ENCODE results near the gene LRWD1.
"Not testable (repeated sequence)": the region's sequence is repeated elsewhere in the genome, so short reads cannot be mapped to it uniquely, and the experiment has no call there.

DNA sequence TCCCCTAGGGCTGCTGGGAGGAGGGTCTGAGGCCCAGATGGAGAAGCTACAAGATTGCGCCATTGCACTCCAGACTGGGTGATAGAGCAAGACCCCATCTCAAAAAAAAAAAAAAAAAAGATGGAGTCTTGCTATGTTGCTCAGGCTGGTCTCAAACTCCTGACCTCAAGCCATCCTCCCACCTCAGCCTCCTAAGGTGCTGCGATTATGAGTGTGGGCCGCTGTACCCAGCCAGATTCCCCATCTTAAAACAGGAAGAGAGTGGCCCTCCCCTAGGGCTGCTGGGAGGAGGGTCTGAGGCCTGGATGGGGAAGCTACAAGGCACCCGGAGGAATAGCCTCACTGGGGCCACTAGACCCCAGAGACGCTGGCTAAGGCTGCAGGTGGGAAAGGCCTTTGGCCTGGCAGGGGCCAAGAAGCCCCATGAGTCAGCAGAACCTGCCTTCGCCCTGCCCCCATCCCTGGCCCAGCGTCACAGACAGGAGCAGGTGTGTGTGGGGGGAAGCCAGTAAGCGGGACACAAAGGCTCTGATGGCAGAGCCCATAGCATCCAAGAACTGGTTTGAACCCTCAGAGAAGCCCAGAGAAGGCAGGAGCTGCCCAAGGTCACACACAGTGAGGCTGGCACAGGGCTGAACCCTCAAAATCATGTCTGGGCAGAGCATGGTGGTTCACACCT lies 42.8 kb downstream of the LRWD1 start:
- TF ChIP-seq, protein P1, sequence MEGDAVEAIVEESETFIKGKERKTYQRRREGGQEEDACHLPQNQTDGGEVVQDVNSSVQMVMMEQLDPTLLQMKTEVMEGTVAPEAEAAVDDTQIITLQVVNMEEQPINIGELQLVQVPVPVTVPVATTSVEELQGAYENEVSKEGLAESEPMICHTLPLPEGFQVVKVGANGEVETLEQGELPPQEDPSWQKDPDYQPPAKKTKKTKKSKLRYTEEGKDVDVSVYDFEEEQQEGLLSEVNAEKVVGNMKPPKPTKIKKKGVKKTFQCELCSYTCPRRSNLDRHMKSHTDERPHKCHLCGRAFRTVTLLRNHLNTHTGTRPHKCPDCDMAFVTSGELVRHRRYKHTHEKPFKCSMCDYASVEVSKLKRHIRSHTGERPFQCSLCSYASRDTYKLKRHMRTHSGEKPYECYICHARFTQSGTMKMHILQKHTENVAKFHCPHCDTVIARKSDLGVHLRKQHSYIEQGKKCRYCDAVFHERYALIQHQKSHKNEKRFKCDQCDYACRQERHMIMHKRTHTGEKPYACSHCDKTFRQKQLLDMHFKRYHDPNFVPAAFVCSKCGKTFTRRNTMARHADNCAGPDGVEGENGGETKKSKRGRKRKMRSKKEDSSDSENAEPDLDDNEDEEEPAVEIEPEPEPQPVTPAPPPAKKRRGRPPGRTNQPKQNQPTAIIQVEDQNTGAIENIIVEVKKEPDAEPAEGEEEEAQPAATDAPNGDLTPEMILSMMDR (IDR thresholded peaks at IDR 0.05) = not testable (repeated sequence)
- TF ChIP-seq POLR2A (IDR thresholded peaks at IDR 0.05) = not testable (repeated sequence)

Measured in Peyer's patch (tissue), 4 donors.